Uterus (tissue), 4 donors: Measurements from ENCODE around the gene NBR1. TPM values are rescaled to one million over a fixed set of nuclear protein-coding genes. Genes with fewer than 3 reads are reported as not detected.

Experiments used
- DNase-seq, 2 donors: peaks; one replicate each; pipeline ENCODE4 v3.0.0-alpha.2; 2019 to 2020
- H3K27ac ChIP-seq, 2 donors: fragments of 200-600 bp; sonication (generic); 1 replicate in 1 of 2; 2 replicates in 1 of 2; pipeline ENCODE4 v1.5.1; 2016 to 2018
- H3K27me3 ChIP-seq, 2 donors: fragments of 200-600 bp; sonication (generic); one replicate each; pipeline ENCODE4 v1.5.1; 2018 to 2019; ENCODE audit warnings: control low read depth in 1 of 2
- H3K36me3 ChIP-seq, 2 donors: fragments of 200-600 bp; sonication (generic); one replicate each; pipeline ENCODE4 v1.5.1; 2019; ENCODE audit warnings: control low read depth in 1 of 2
- H3K4me1 ChIP-seq, 2 donors: fragments of 200-600 bp; sonication (generic); one replicate each; pipeline ENCODE4 v1.5.1; 2018 to 2019; ENCODE audit warnings: control low read depth in 1 of 2
- H3K4me3 ChIP-seq, 2 donors: fragments of 200-600 bp; sonication (generic); 1 replicate in 1 of 2; 2 replicates in 1 of 2; pipeline ENCODE4 v1.5.1; 2018 to 2019; ENCODE audit warnings: mild to moderate bottlenecking in 1 of 2
- H3K9me3 ChIP-seq, 2 donors: fragments of 200-600 bp; sonication (generic); one replicate each; pipeline ENCODE4 v1.5.1; 2019; ENCODE audit warnings: control low read depth in 1 of 2
- POLR2A ChIP-seq, 2 donors: fragments of 450-650 bp; IDR thresholded peaks; one replicate each; pipeline ENCODE4 v1.6.1; 2016; ENCODE audit warnings: antibody characterized with exemption in 2 of 2, mild to moderate bottlenecking in 1 of 2, moderate library complexity in 1 of 2
- intact Hi-C: fragments of 100-400 bp; cut with DNase I; formaldehyde crosslinking; loops from one replicate; pipeline ENCODE4 v1.15.1; 2023; ENCODE audit warnings: low total_unique reads
- total RNA-seq, 4 donors: library from RNA; depleted of rRNA in 3 of 4; stranded (reverse); fragments of >200 nt in 3 of 4; gene quantifications; one replicate each; pipeline versions ENCODE4 v1.1.0 to v1.2.4, GENCODE V29; 2014 to 2023
- TF ChIP-seq, protein P1 (sequence below), 4 experiments: fragments of 200-600 bp in 2 of 4; fragments of 450-650 bp in 2 of 4; sonication (generic) in 2 of 4; IDR thresholded peaks; one replicate each; pipeline ENCODE4 v1.5.1; 2016 to 2019; ENCODE audit warnings: antibody characterized with exemption in 4 of 4, mild to moderate bottlenecking in 2 of 4, moderate library complexity in 1 of 4
- donor health status: DM: yes; HTN: yes; CAD: no.

NBR1 gene
- total RNA-seq, 4 donors from 2014 or later: 30.0 to 126 (median 67.2) TPM

GRCh38 chr17:43217614-43218087 lies 46.6 kb downstream of the NBR1 start:
- Histone ChIP-seq H3K27me3 (no peaks in the 10 kb centered on the region), H3K9me3 (no peaks in the 10 kb centered on the region), H3K27ac (no peak overlapping the region), H3K4me1 (no peaks in the 10 kb centered on the region), H3K36me3 (no peaks in the 10 kb centered on the region), H3K4me3 (no peak overlapping the region)
- TF ChIP-seq POLR2A (IDR thresholded peaks at IDR 0.05): no peak
- TF ChIP-seq, protein P1, sequence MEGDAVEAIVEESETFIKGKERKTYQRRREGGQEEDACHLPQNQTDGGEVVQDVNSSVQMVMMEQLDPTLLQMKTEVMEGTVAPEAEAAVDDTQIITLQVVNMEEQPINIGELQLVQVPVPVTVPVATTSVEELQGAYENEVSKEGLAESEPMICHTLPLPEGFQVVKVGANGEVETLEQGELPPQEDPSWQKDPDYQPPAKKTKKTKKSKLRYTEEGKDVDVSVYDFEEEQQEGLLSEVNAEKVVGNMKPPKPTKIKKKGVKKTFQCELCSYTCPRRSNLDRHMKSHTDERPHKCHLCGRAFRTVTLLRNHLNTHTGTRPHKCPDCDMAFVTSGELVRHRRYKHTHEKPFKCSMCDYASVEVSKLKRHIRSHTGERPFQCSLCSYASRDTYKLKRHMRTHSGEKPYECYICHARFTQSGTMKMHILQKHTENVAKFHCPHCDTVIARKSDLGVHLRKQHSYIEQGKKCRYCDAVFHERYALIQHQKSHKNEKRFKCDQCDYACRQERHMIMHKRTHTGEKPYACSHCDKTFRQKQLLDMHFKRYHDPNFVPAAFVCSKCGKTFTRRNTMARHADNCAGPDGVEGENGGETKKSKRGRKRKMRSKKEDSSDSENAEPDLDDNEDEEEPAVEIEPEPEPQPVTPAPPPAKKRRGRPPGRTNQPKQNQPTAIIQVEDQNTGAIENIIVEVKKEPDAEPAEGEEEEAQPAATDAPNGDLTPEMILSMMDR (IDR thresholded peaks at IDR 0.05): no peak
- intact Hi-C loops: no loop called here
- no peak for DNase-seq

GRCh38 chr17:43219001-43219400 lies 48.0 kb downstream of the NBR1 start:
- intact Hi-C loops: no loop called here

DNA sequence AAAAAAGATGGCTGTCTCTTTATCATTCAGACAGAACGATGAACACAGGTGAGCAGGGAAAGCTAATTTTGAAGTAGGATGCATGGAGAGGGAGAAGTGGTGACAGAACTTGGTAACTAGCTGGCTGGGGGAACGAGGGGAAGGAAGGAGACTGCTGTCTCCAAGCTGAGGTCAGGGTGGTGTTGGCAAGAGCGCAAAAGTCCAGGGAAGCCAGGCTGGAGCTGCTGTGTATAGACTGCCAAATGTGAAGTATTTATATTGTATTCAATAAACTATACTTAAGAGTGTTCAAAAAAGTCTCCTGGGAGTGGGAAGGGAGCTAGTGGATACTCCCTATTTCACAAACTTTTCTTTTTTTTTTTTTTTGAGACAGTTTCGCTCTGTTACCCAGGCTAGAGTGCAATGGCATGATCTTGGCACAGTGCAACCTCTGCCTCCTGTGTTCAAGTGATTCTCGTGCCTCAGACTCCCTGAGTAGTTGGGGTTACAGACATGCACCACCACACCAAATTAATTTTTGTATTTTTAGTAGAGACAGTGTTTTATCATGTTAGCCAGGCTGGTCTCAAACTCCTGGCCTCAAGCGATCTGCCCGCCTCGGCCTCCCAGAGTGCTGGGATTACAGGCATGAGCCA lies 48.8 kb downstream of the NBR1 start:
- DNase-seq: no peak
- H3K36me3 ChIP-seq: no peaks in the 10 kb centered on the region
- H3K4me3 ChIP-seq: no peak overlapping the region

More at GRCh38 chr17:43219001-43219400, 48.0 kb downstream of the NBR1 start:
- Histone ChIP-seq H3K4me1 (no peaks in the 10 kb centered on the region), H3K27me3 (no peaks in the 10 kb centered on the region), H3K4me3 (no peak overlapping the region), H3K27ac (no peak overlapping the region), H3K36me3 (no peaks in the 10 kb centered on the region), H3K9me3 (no peaks in the 10 kb centered on the region)
- DNase-seq: no peak
- TF ChIP-seq, protein P1 (IDR thresholded peaks at IDR 0.05): no peak
- TF ChIP-seq POLR2A (IDR thresholded peaks at IDR 0.05): no peak

GRCh38 chr17:43220511-43221125 lies 49.6 kb downstream of the NBR1 start:
- intact Hi-C loops: no loop called here

More for the DNA sequence above, 48.8 kb downstream of the NBR1 start:
- Histone ChIP-seq H3K4me1 (no peaks in the 10 kb centered on the region), H3K9me3 (no peaks in the 10 kb centered on the region), H3K27ac (no peak overlapping the region), H3K27me3 (no peaks in the 10 kb centered on the region)
- intact Hi-C loops: no loop called here
- no peak for TF ChIP-seq POLR2A (IDR thresholded peaks at IDR 0.05)
- TF ChIP-seq, protein P1 (IDR thresholded peaks at IDR 0.05): no peak

More at GRCh38 chr17:43220511-43221125, 49.6 kb downstream of the NBR1 start:
- Histone ChIP-seq H3K27me3 (no peaks in the 10 kb centered on the region), H3K36me3 (no peaks in the 10 kb centered on the region), H3K27ac (no peak overlapping the region), H3K4me1 (no peaks in the 10 kb centered on the region), H3K9me3 (no peaks in the 10 kb centered on the region), H3K4me3 (no peak overlapping the region)
- TF ChIP-seq, protein P1 (IDR thresholded peaks at IDR 0.05): no peak
- no peak for TF ChIP-seq POLR2A (IDR thresholded peaks at IDR 0.05)
- DNase-seq: no peak
